Placental pericyte (primary cell): ENCODE measurements around the gene SERPINI1. TPM values are rescaled to one million over a fixed set of nuclear protein-coding genes. Genes with fewer than 3 reads are reported as not detected.

Source experiments
- small RNA-seq: library from RNA; depleted of rRNA; stranded (forward); fragments of <200 nt; gene quantifications from one replicate; pipeline ENCODE3, GENCODE V24; 2012; ENCODE audit warnings: low replicate concordance
- total RNA-seq: library from RNA; depleted of rRNA; stranded (reverse); fragments of >200 nt; gene quantifications from 2 replicates; pipeline ENCODE4 v1.2.3, GENCODE V29; 2012

Gene SERPINI1
- 0.88 and 3.7 TPM in 2 replicates for total RNA-seq

GRCh38 chr3:167735233-167736138, at the start of gene SERPINI1:
SERPINI1 (plus strand) TSS chr3:167735721; CDS start chr3:167789129, 53,408 bp downstream.

GRCh38 chr3:167734498-167735232, 856 bp upstream of the SERPINI1 start, which contains the start of gene PDCD10:
PDCD10 (minus strand) TSS chr3:167734892; CDS start chr3:167720157, 14,735 bp downstream.

Small RNAs within 50 kb of the gene (small RNA-seq; reads per million reads assigned to genes)
- gene HMGN1P8: not detected

Other genes starting within 250 kb of the SERPINI1 start
- gene WDR49, start 81.8 kb upstream of the SERPINI1 start, total RNA-seq: not detected in 2 replicates
- gene PDCD10, start 829 bp upstream of the SERPINI1 start, total RNA-seq: 58.4 and 60.8 TPM in 2 replicates